GM18951 (cell line): Measurements from ENCODE around the gene CYP27A1.

Source experiments
- POLR2A ChIP-seq: IDR thresholded peaks from 4 replicates; pipeline ENCODE4 v1.6.1; 2011; ENCODE audit warnings: mild to moderate bottlenecking; ENCODE audit not compliant: insufficient read length, insufficient read depth; ENCODE audit errors: extremely low read depth
- in situ Hi-C: fragments of 300-500 bp; cut with MboI; formaldehyde crosslinking; loops from one replicate; pipeline ENCODE4 v1.12.0; 2022; ENCODE audit warnings: low sequenced_read_pairs, mixed read lengths, inconsistent platforms; ENCODE audit not compliant: unreplicated experiment

The CYP27A1 gene

GRCh38 chr2:218811382-218811781 is 29.4 kb downstream of the CYP27A1 start:
- in situ Hi-C loops = no loop called here
- TF ChIP-seq POLR2A = no peak

- in situ Hi-C loops = no loop called here
- TF ChIP-seq POLR2A = no peak
Measured at GRCh38 chr2:218812096-218812815, 30.3 kb downstream of the CYP27A1 start.

- in situ Hi-C loops = no loop called here
Measured at GRCh38 chr2:218812861-218813260, 30.9 kb downstream of the CYP27A1 start.

DNA sequence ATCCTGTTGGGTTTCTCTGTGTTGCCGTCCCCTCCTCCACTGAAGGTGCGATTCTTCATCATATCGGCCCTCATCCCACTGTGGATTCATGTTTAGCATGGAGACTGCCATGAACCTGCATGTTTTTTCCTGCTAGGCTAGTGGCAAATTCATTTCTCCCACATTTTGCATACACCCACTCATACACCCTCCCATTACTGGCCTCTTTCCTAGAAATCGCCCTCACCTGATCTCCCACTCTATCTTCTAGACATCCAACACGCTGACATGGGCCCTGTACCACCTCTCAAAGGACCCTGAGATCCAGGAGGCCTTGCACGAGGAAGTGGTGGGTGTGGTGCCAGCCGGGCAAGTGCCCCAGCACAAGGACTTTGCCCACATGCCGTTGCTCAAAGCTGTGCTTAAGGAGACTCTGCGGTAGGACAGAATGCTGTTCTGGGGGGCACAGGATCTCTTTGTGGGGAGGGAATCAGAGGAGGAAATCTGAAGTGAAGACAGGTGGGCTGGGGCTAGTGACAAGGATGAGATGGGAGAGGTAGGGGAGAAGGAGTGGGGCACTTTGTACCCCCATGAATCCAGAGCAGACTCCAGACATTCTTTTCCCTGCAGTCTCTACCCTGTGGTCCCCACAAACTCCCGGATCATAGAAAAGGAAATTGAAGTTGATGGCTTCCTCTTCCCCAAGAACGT is 32.0 kb downstream of the CYP27A1 start:
- in situ Hi-C loops = no loop called here
- no peak for TF ChIP-seq POLR2A

More at GRCh38 chr2:218812861-218813260, 30.9 kb downstream of the CYP27A1 start:
- TF ChIP-seq POLR2A = no peak

GRCh38 chr2:218814540-218815243 is 32.7 kb downstream of the CYP27A1 start:
- in situ Hi-C loops = no loop called here

DNA sequence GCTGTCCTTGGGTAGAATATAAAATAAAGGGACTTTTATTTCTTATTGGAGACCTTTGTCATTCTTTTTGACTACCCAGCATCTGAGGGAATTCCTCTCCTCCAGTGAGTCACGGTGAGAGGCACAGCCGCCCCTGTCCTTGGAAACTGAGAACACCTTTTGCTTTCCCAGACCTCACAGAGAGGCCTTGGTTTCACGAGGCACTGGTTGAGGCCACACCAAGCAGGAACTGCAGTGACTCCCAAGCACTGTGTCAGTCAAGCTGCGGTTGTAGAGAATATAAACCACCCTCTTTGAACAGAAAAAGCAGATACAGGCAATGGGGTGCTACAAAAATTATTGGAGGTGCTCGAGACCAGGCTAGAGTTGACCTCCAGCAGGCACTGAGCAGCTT is 33.3 kb downstream of the CYP27A1 start:
- no peak for TF ChIP-seq POLR2A
- in situ Hi-C loops = no loop called here

More at GRCh38 chr2:218814540-218815243, 32.7 kb downstream of the CYP27A1 start:
- no peak for TF ChIP-seq POLR2A

GRCh38 chr2:218815649-218816048 is 33.7 kb downstream of the CYP27A1 start:
- in situ Hi-C loops = no loop called here
- TF ChIP-seq POLR2A = no peak

GRCh38 chr2:218816561-218817011 is 34.6 kb downstream of the CYP27A1 start:
- in situ Hi-C loops = no loop called here

DNA sequence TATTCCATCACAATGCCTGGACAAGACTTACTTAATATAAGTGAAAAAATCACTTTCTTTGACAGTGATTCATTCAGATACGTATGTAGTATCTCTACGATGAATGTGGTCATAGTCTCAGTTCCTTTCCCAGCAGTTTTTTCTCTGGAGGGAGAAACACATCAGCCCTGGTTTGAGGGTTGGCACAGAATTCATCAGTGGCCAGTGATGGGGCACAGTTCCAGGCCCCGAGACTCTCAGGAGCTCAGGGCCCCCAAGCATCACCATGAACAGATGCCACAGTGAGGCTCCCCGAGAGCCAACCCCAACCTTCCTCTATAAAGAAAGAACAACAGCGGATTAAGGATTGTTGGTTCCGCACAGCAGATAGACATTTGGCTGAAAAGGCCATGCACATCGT is 37.1 kb downstream of the CYP27A1 start:
- in situ Hi-C loops = no loop called here
- TF ChIP-seq POLR2A = no peak

More at GRCh38 chr2:218816561-218817011, 34.6 kb downstream of the CYP27A1 start:
- no peak for TF ChIP-seq POLR2A

GRCh38 chr2:218820746-218821369 is 38.9 kb downstream of the CYP27A1 start:
- in situ Hi-C loops = no loop called here
- TF ChIP-seq POLR2A = no peak

DNA sequence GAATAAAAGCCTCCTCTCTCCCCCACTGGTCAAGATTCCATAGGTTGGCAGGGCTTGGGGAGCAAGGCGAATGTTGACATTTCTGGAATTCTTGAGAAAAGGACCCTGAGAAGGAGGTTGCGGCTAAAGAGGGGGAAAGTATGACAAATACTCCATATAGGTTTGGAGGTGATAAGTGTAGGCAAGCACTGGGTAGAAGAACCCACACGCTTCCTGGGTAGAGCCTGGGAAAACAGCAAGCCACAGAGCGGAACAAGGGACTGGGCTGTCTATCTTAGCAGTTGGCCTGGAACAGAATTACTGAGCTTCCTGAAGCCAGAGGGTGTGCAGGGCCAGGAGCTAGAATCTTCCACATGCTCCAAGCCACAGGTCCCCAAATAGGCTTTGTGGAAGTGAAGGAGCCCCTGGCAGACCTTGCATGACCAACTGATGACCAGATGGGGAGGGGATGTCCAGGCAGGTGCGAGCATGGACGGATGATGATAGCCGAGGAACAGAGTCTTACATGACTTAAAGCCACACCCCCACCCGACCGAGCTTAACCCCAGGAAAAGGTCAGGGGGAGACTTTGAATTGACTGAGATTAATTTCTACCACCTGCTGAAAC is 39.8 kb downstream of the CYP27A1 start:
- in situ Hi-C loops = no loop called here
- no peak for TF ChIP-seq POLR2A

GRCh38 chr2:218822622-218823021 is 40.7 kb downstream of the CYP27A1 start:
- in situ Hi-C loops = no loop called here
- no peak for TF ChIP-seq POLR2A
